GM10266 (cell line): ENCODE results near the gene ABCA6.

Experiments used
- DNase-seq: peaks from one replicate; pipeline ENCODE4 v3.0.0; 2012; ENCODE audit errors: extremely low spot score
- TF ChIP-seq, protein P1 (sequence below): IDR thresholded peaks from 2 replicates; pipeline ENCODE4 v1.5.1; 2012; ENCODE audit warnings: mild to moderate bottlenecking, low read depth; ENCODE audit not compliant: control insufficient read depth, insufficient read depth; ENCODE audit errors: missing control alignments

ABCA6 gene

DNA sequence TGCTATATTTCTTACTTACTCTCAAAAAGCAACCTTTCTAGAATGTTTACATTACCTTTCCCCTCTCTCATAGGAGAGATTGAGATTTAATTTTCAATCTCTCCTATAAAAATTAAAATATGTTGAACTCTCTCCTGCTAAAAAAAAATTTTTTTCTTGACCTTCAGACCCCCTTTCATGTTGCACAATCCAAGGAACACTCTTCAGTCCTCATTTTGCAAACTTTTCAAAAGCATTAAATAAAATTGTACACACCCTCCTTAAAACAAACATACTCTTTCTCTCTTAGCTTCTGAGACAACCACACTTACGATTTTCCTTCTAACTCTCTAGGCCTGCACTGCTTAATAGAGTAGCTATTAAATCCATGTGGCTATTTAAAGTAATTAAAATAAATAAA is 8.6 kb upstream of the ABCA6 start:
- TF ChIP-seq, protein P1, sequence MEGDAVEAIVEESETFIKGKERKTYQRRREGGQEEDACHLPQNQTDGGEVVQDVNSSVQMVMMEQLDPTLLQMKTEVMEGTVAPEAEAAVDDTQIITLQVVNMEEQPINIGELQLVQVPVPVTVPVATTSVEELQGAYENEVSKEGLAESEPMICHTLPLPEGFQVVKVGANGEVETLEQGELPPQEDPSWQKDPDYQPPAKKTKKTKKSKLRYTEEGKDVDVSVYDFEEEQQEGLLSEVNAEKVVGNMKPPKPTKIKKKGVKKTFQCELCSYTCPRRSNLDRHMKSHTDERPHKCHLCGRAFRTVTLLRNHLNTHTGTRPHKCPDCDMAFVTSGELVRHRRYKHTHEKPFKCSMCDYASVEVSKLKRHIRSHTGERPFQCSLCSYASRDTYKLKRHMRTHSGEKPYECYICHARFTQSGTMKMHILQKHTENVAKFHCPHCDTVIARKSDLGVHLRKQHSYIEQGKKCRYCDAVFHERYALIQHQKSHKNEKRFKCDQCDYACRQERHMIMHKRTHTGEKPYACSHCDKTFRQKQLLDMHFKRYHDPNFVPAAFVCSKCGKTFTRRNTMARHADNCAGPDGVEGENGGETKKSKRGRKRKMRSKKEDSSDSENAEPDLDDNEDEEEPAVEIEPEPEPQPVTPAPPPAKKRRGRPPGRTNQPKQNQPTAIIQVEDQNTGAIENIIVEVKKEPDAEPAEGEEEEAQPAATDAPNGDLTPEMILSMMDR: no peak
- no peak for DNase-seq

DNA sequence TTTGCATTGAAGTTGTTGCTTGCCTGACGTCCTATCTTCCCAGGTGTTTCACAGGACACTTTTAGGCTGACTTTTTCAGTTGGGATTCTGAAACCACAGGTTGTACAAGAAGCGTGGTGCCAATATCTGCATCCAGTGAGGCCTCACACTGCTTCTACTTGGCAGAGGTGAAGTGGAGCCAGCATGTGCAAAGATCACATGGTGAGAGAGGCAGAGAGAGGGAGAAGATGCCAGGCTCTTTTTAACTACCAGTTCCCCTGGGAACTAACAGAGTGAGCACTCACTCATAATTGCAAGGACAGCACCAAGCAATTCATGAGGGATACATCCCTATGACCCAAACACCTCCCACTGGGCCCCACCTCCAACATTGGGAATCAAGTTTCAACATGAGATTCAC is 5.8 kb upstream of the ABCA6 start:
- TF ChIP-seq, protein P1: no peak
- DNase-seq: no peak

DNA sequence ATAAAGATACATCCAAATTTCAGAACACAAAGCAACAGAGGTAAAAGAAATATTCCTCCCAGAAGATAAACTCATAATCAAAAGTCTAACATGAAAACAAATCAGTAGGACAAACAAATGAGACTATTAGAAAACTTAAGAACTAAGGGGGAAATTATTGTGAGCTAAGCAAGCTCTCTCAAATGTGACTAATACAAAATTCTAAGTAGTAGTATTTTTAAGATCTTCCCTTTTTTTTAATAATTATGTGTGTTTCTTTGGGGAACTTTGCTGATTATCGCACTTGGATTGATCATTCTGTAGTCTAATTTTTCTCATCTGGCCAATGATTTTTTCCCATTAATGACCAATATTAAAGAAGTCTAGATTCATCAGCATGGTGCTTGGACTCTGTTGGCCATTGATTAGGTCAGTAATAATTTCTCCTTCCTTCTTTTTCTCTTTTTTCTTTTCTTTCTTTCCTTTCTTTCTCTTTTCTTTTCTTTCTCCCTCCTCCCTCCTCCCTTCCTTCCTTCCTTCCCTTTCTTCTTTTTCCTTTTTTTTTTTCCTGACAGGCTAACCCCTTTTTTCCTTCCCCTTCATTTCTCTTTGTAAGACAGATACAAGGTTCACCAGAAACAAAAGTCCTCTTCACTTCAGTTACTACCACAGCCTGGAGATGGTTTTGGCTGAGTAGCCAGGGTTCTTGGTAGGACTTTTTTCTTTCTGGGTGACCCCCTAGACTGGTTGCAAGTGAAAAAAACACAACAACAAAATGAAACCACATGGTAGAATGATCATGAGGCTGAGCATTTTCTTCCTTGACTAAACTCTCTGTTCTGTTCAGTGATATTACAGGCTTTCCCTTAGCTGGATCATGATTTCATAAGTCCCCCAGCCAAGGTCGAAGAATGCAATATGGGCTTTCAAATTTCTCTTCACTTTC is 2.9 kb upstream of the ABCA6 start:
- DNase-seq: no peak

DNA sequence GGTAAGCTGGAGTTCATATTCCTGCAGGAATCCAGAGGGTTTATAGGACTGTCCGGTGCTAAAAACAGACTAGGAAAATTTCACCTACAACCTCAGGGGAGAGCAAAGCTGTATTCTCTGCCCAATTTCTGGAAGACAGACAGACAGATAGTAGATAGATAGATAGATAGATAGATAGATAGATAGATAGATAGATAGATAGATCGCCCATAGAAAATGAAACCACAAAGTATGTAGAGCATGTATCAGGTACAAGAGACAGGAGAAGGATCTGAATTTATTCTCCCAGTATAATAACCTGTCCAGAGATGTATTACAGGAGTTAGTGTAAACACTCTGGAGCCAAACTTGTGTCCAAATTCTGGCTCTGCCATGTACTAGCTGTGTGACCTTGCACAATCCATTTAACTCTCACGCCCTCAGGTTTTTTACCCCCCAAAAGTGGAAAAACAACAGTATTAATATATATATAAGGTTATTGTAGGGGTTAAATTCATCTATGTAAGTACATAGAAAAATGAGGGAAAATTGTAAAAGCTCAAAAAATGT is 2.1 kb upstream of the ABCA6 start:
- TF ChIP-seq, protein P1: no peak
- no peak for DNase-seq

More for the DNA sequence above, 2.9 kb upstream of the ABCA6 start:
- TF ChIP-seq, protein P1: no peak

DNA sequence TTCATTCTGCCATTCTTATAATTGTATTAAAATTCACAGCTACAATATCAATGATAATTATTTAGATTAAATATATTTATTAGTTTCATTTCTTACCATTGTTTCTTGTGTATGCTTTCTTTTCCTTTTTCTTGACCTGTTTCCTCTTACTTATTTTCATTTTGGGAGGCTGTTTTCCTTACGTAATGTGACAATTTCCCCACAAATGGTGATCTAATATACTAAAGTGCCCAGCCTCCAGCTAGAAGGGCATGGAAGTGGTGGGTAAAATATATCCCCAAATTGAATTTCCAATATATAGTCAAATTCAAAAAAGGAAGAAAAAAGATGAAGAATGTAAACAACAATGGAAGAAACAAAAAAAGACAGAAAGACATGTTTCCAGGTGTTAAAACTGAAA is 1.5 kb upstream of the ABCA6 start:
- TF ChIP-seq, protein P1: no peak
- DNase-seq: no peak

DNA sequence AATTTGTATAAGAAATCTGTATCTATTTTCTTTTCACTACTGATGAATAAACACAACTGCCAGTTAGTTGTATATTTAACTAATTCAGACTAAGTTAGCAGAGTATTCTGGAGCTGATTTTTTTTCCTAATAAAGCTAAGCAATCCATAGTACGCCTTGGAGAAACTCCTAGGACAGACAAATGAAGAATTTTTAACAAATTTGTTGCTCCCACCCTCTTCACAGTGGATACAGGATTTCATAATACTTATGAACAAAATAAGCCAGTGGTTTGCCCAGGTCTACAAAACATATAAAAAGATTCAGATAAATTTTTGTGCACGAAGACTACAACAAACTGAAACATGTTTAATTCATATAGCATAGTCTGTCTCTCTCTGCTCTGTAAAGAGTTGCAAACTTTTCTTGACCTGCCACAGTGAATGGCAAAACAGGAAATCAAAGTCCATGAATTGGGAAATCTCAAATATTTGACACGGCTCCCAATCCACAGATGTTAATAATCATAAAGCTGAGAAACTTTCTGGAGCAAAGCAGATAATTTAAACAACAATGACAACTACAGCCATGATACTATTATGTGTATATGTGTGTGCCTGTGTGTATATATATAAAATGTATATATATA is 594 bp upstream of the ABCA6 start:
- no peak for DNase-seq
- TF ChIP-seq, protein P1: no peak
